Stimulated activated CD4-positive, alpha-beta T cell treated with anti-CD3 and anti-CD28 coated beads, Interleukin-1b, Interleukin-23, amount 100 ng/mL, for 48 hours (primary cell): ENCODE measurements around the gene MYL5.
"Not testable (repeated sequence)": the region's sequence is repeated elsewhere in the genome, so short reads cannot be mapped to it uniquely, and the experiment has no call there.

ENCODE experiments used
- DNase-seq: peaks from one replicate; pipeline ENCODE4 v3.0.0-alpha.2; 2020

MYL5 gene

DNA sequence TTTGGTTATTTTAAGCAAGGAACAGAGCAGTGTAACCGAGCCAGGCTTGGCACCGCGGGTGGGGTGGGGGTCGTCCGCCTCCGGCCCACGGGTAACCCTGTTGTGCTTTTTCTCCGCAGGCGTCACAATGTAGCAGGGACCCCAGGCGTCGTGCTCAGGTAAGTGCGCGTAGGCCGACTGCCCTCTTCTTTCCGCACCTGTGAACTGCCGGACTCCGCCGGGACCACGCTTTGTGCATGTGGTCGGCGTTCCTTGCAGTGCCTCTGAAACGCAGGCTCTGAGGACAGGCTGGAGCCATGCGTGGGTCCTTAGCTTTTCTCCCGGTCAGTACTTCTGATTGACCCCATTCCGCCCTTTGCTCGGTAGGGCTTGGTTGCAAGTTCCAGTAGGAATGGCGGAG lies 56.2 kb downstream of the MYL5 start:
- DNase-seq: no peak

DNA sequence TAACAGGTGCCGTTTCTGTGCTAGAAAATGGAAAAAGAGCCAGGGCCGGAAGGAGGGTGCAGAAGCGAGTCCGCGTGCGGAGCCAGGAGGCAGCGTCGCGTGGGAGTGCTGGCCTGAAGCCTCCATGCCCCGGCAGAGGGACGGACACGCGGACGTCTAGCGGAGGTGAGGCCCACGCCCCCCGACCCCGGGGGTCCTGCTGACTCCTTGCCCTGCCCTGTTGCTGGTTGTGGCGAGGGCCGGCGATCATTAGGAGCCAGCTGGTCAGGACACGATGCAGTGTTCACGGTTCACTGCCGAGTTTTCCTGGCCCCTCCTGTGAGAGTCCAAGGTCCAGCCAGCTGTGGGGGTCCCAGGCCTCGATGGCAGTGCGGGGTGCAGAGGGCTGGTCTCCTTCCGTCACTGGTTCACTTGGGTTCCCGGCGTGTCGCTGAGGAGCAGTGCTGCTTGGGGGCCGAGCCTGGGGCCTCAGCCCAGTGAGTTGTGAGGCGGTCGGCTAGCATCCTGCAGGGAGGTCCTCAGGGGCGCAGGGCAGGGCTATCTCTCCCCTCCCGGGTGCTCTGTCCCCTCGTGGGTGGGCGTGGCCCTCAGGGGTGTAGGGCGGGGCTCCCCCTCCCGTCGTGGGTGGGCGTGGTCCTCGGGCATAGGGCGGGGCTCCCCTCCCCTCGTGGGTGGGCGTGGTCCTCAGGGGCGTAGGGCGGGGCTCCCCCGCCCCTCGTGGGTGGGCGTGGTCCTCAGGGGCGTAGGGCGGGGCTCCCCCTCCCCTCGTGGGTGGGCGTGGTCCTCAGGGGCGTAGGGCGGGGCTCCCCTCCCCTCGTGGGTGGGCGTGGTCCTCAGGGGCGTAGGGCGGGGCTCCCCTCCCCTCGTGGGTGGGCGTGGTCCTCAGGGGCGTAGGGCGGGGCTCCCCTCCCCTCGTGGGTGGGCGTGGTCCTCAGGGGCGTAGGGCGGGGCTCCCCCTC lies 56.9 kb downstream of the MYL5 start:
- not testable (repeated sequence) for DNase-seq
